HG03196 (cell line): ENCODE data around the gene FADS3.

Experiments
- ATAC-seq: cut with Tn5 transposase; IDR thresholded peaks from one replicate; pipeline ENCODE4 v1.9.1; 2021; ENCODE audit not compliant: unreplicated experiment

Gene FADS3

DNA sequence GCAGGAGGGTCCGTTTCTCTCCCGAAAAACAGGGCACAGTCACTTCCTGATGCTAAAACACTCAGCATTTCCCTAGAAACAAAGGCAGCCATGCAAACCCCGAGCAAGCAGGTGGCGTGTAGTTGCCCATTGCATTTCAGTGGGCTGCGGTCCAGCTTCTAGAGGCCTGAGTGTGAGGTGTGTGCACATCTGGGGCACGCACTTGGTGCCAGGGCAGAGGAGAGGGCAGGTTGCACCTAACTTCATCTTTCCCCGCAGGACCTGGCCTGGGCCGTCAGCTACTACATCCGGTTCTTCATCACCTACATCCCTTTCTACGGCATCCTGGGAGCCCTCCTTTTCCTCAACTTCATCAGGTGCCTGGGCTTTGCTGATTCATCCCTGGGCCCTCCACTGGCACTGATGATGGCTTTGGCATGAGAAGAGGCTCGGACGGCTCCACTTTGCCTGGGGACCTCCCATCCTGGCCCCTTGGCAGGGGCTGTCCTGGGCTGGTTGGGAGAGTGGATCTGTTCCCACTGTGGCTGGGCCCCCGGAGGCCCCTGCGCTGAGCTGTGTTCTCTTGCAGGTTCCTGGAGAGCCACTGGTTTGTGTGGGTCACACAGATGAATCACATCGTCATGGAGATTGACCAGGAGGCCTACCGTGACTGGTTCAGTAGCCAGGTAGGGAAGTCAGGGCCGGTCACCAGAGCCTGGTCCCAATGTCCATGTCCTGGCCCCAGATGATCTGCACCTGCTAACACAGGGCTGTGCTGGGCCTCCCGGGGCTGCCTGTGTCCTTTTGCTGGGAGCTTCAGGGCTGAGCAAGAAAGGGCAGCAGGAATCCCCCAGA lies 28.4 kb downstream of the FADS3 start:
- no peak for ATAC-seq

DNA sequence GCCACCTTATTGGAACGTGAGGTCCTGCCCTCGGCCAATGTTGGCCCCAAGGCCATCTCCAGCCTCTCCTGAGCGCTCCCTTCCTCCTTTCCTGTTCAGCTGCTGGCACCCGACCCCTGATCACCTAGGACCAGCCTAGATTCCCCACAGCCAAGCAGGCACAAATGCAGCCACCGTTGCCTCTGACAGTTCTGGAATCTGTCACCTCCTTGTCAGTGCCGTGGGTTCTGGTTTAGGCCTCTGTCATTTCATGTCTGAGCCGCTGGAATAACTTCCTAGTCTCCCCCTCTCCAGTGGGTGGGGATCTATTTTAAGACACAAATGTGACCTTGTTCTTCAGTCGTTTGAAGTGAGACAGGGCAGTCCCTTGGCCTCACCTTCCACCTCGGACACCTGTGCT lies 29.7 kb downstream of the FADS3 start:
- no peak for ATAC-seq

DNA sequence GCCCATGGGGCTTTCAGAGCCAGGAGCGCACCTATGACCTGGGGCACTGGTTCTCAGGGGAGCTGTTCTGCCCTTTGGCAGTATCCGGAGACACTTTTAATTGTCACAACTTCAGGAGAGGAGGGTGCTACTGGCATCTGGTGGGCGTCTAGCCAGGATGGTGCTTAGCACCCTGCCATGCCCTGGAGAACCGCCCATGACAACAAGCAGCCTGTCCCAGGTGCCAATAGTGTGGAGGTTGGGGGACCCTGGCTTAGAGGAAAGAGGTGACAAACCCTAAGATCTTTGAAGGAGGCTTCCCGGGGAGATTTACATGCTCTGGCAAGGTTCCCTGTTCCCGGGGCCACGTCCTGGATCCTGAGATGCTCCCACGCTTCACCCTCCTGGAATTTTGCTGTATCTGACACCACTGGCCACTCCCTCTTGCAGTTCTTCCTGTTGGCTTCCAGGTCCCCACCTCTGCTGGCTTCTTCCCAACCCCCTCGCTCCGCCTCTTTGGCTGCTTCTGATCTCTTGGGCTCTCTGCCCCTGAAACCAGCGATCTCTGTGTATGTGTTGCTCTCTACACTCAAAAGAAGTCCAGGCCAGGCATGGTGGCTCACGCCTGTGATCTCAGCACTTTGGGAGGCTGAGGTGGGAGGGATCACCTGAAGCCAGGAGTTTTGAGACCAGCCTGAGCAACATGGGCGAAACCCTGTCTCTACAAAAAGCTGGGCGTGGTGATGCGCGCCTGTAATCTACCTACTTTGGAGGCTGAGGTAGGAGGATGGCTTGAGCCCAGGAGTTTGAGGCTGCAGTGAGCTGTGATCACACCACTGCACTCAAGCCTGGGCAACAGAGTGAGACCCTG lies 31.1 kb downstream of the FADS3 start:
- no peak for ATAC-seq

DNA sequence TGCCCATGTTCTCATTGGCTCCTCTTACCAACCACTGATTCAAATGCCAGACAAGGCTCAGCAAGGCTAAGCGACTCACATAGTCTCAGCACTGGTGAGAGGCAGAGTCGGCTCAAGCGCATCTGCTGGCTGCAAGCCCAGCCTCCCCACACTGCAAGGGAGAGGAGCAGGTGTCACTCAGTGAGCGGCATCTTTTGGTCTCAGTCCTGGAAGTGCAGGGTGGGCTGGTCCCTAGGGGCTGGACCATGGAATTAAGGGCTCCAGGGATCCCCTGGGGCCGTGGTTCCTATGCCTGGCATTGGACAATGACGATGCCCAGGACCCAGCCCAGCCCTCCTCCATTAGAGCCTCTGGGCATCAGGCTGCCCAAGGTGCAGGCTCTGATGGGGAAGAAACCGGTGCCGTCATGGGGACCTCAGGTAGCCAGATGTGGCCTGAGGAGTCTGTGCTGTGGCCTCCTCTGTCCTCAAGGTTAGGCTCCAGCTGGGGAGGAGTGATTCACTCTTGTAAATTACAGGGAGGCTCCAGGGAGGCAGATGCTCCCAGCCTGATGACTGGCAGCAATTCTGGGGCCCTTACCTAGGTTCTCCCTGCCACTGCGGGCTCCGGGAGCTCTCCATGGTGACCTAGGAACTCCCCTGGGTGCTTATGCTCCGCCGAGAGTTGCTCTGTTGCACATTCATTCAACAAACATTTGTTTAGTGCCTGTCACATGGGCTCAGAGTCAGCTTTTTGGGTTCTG lies 35.2 kb downstream of the FADS3 start:
- no peak for ATAC-seq

DNA sequence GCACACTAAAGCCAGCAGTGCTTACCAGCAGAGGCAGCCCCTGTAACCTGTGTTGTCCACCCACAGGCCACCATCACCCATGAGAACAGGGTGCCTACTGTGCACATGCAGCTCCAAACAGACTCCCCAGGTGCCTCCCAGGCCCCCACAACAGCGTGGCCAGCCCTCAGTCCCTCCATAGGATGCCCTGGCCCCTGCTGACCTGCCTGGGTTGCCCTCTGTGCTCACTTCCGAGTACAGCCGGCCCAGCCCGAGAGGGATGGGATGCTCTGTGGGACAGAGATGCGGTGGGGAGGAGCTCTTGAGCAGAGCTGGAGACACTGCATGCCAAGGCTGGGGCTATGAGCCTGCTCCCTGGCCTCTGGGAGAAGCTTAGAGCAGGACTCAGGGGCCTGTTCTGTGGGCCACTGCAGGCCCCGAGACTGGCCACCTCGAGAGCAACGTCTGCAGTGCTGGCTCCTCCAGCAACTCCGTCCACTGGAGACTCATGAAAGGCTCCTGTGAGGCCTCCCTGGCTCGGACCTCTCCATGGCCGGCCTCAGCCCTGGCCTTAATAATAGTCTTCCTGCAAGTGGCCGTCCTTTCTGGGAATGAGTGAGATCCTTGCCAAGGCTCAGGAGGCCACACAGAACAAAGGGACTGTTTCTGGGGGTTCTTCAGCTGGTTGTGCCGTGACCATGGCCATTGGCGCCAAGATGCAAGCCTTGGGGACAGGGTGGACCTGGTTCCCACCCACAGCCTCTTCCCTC lies 36.2 kb downstream of the FADS3 start:
- ATAC-seq = no peak

DNA sequence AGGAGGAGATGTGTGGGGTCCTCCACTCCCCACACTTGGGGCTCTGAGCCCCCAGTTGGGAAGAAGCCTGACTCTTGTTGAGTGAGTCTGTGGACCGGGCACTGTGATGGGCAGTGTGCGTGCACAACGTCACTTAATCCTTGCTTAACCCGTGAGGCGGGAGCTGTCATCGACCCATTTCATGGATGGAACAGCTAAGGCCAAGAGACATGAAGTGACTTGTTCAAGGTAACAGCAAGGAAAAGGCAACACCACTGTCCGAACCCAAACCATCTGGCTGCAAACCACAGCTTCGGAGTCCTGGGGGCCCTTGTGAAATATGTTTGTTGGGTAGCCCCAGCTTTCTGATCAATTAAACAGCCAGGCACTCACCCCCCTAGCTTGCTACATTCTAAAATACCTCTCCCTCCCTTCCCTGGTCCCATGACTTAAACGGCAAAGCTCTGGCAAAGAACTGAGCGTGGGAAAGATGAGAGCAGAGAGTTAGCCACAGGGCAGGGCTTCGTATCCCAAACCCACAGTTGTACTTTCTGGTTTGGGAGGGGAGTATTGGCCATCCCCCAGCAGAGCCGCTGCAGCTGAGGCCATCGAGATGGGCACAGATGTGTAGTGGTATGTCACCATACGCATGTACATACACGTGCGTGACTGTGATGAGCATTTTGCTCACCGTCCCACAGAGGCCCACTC lies 37.0 kb downstream of the FADS3 start:
- no peak for ATAC-seq

DNA sequence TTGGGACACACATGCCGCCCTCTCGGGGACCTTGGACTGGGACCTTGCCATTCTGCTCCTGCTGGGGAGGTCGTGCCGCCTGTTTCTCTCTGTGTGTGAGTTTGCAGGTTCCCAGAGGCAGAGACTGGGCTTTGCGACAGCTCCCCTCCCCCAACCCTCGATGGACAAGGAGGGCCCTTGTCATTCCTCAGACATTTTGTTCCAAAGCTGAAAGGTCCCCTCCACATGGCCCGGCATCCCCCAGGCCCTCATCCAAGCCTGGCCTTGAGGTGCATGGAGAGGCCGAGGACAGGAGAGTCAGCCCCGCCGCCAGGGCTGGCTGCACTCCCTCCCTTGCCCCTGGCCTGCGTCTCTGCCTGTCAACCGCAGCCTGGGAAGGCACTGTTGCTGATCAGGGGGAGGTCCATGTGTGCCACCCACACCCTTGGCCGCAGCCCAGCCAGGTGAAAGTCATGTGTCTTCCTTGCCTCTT lies 37.6 kb downstream of the FADS3 start:
- no peak for ATAC-seq

DNA sequence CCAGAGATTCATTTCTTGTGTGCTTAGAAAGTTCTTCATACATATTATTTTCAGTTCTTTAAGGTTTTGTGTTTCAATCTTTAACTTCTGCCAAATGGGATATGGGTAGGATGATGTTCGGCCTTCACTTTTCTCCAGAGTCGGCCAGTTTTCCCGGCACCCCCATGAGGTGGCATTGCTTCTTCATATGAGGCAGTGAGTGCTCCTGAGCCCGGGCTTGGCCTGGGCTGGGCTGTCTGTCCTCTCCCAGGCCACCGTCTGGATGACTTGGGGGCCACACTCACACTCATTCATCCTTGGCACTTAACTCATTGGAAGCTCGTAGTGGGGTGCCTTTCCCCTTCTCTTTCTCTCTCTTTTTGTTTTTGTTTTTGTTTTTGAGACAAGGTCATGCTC lies 39.4 kb downstream of the FADS3 start:
- no peak for ATAC-seq

DNA sequence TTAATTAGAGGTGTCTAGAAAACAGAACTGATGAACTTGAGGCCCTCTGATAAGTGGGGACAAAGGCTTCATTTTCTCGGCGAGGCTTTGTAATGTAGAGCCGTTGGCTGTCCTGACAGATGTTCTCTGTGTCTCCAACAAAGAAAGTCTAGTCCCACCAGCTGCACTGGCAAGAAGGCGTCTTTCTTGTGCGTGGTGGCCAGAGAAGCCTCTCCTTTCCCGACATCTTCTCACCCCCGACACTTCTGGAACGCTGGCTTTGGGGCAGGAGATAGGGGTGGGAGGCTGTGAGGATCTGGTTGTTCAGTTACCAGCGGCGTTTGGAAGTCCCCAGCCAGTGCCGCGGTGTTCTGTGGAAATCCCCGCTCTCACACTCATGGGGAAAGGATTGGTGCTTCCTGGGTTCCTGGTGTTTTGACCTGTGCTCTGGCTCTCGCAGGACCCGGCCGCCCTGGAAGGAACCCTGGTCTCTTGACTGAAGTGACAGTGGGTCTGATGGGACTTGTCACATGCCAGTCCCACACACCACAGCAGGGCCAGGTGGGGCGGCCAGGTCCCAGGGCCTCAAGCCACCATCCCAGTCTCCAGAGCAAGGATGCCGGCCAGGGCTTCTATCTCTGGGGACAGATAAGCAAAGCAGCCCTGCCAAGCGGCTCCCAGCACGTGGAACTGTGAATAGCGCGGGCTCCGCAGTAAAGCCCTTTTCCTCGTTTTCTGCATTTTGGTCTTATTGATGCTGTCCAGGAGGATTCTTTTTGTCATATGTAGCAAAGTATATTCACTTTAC lies 40.0 kb downstream of the FADS3 start:
- no peak for ATAC-seq

DNA sequence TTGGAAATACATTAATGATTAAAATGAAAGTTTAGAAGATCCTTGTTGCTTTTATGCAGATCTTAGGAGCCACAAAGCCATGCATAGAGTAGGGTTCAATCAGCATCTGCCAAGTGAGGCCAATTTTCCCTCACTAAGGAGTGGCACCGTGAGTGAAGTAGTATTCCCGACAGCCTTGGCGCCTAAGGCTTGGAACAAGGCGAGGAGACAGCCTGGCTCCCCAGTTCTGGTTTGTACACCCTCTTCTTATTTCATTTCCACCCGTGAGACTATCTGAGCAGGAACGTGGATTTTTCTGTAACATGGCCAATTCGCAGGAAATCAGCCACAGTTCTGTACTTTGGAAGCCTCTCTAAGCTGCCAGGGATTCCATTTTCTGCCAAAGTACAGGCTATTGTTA lies 40.7 kb downstream of the FADS3 start:
- no peak for ATAC-seq

DNA sequence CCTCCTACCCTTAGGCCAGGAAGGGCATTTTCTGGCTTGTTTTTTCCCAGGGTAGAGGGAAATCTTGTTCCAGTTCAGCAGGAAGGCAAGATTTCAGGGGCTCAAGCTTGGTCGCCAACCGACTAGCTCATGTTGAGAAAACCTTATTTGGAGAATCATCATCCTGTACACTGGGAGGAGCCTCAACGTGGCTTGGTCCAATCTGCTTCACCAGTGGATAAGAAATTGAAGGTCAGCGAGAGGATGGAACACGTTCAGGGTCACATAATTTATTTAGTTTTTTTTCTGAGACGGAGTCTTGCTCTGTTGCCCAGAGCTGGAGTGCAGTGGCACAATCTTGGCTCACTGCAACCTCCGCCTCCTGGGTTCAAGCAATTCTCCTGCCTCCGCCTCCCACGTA lies 42.7 kb downstream of the FADS3 start:
- no peak for ATAC-seq

DNA sequence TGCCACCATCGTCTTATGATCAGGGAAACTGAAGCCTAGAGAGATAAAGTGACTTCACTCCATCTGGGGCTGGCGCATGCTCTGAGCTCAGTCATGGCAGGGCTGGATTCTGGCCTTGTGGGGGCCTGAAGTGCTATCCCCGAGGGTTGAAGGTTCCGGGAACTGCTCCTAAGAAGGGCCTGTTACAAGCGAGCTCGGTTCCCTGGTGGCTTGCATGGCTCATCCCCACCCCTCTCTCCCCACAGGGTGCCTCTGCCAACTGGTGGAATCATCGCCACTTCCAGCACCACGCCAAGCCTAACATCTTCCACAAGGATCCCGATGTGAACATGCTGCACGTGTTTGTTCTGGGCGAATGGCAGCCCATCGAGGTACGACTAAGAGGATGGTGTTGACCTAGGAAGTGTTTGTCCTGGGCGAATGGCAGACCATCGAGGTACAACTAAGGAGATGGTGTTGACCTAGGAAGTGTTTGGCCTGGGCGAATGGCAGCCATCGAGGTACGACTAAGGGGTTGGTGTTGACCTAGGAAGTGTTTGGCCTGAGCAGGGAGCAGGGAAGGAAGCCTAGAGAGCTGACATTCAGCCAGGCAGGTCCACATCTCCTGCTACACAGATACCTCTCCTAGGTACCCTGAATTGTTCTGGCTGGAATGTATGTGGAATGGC lies 43.3 kb downstream of the FADS3 start:
- ATAC-seq = no peak

DNA sequence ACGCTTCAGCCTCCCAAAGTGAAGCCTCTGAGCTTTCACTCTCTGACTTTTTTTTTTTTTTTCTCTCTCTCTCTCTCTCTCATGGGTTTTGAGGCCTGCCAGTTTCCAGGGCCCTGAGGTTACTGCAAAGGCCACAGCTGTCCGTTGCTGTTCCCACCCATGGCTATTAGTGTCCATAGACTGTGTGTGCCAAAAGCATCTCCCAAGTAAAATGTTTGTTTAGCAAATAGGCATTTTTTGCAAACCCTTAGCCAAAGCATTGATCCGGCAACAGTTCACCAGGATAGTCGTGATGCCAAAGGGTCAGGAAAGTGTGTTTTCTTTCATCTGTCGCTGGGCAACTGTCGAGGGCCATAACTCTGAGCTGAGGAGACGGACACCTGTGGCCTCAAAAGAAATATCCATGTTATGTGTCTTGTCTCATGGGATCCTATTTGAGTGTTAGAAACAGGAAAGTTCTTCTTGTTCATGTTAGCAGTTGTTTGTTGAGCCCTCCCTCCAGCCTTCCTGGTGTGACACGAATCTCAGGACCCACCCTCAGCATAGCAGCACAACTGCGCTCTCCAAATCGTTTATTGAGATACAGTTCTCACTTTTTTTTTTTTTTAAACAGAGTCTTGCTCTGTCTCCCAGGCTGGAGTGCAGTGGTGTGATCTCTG lies 44.9 kb downstream of the FADS3 start:
- no peak for ATAC-seq

DNA sequence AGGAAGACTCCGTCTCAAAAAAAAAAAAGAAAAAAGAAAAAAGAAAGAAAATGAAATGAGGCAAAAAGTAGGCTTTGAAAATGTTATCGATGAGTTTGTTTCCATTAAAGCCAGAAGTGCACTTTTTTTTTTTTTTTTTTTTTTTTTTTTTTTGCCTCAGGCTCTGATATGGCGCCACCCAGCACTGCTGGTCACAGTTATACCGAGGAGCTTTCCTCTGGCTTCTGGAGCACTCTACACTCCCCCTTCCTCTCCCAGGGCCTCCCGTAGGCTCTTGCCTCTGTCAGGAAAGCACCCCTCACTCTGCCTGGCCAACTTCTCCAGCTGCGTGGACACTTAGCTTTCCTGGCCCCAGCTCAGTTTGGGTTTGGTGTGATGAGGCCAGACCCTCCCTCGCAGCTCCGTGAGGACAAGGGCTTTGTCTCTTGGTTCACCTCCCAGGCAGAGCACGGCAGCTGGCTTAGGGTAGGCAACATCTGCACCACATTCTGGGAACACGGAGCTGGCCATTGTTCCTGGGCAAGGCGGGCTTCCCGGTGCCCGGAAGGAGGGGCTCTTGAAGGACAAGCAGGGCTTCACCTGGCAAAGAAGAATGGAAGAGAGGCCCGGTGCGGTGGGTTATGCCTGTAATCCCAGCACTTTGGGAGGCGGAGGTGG lies 46.3 kb downstream of the FADS3 start:
- no peak for ATAC-seq

DNA sequence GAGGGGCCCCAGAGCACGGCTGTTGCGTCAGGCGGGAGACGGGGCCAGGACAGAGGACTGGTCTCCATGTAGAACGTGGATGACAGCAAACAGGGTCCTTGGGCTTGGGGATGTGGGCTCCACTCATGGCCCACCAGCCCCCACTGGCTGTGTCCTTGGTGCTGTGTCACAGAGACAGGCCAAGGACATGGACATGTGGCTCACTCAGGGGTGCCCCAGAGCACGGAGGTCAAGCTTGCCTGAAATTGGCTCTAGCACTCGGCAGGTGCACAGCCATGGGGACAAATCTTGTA lies 48.9 kb downstream of the FADS3 start:
- no peak for ATAC-seq

DNA sequence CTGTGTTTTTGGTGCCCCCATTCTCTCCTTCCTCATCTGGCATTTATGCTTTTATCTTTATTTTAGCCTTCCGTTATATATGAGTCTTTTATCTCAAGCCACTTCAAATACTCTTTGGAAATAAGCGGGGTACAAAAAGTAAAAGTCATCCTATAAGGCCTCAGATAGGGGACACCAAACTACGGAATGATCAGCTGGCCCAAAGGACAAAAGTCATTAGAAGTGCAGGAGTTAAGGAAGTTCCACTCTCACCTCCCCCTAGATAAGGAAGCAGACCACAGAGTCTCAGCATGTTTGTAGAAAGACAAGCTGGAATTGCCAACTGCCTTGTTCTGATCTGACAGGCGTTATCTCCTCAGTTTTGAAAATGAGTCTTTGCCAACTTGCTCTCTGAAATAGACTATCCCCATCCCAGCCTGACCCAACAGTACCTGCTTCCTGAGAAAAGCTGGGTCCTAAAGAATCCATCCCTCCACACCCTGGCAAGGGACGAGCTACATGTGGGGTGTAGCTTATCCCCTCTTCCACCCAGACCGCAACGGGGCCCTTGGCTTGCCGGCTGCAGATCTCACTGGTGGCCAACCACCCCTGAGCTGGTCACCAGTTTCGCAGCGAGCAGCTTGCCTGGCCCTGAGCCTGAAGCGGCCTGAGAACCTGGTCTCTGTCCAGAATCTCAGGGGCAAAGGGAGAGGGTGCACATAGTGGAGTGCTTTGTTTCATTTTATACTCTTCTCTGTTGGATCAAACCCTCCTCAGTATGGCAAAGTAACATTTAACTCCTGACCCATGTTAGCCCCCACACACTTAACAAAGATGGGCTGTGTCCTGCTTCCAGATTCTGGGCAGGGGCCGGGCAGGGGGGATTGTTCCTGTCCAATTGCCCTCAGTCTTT lies 49.5 kb downstream of the FADS3 start:
- no peak for ATAC-seq

DNA sequence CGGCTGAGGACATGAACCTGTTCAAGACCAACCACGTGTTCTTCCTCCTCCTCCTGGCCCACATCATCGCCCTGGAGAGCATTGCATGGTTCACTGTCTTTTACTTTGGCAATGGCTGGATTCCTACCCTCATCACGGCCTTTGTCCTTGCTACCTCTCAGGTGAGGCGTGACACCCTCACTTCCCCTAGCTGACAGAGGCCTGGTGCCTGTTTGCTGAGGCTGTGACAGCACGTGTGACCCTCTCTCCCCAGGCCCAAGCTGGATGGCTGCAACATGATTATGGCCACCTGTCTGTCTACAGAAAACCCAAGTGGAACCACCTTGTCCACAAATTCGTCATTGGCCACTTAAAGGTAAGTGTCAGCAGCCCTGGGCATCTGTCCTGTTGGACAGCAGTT lies 51.0 kb downstream of the FADS3 start:
- no peak for ATAC-seq
